A673 (cell line): ENCODE measurements around the gene BRD7. TPM values are rescaled to one million over a fixed set of nuclear protein-coding genes. Genes with fewer than 3 reads are reported as not detected.

ENCODE experiments used
- BruUV-seq: library from RNA; stranded (reverse); fragments of 400-500 nt; replicated peaks from 2 replicates; lab custom pipeline; 2021; lab: Mats Ljungman, UMichigan
- CTCF ChIA-PET: fragments of 300-600 bp; sonication (Branson Sonifier 250); formaldehyde crosslinking; loops from one replicate; lab custom pipeline; 2022; ENCODE audit warnings: antibody characterized with exemption; lab: Charles Lee
- POLR2A ChIA-PET: fragments of 300-600 bp; sonication (Branson Sonifier 250); formaldehyde crosslinking; loops from one replicate; lab custom pipeline; 2022; ENCODE audit warnings: antibody characterized with exemption; ENCODE audit not compliant: low non-redundant PET; lab: Charles Lee
- DNase-seq: peaks from one replicate; pipeline ENCODE4 v3.0.0-alpha.2; 2015; ENCODE audit warnings: low spot score
- H3K27ac ChIP-seq: fragments of 200-600 bp; sonication (generic); 2 replicates; pipeline ENCODE4 v1.5.1; 2016; ENCODE audit warnings: mixed run types, low read depth, mild to moderate bottlenecking, mixed read lengths, antibody characterized with exemption, low read length; ENCODE audit not compliant: poor library complexity, severe bottlenecking
- H3K27me3 ChIP-seq: fragments of 200-600 bp; sonication (generic); replicated peaks from 2 replicates; pipeline ENCODE4 v1.6.1; 2017; ENCODE audit warnings: mixed run types, low read depth, mild to moderate bottlenecking, mixed read lengths, antibody characterized with exemption, low read length; ENCODE audit not compliant: insufficient read depth, poor library complexity
- H3K36me3 ChIP-seq: fragments of 200-600 bp; sonication (generic); 2 replicates; pipeline ENCODE4 v1.6.1; 2016; ENCODE audit warnings: mixed run types, mild to moderate bottlenecking, mixed read lengths, antibody characterized with exemption, low read length; ENCODE audit not compliant: insufficient read depth, poor library complexity, severe bottlenecking
- H3K4me1 ChIP-seq: fragments of 200-600 bp; sonication (generic); 2 replicates; pipeline ENCODE4 v1.6.1; 2017; ENCODE audit warnings: mixed run types, mild to moderate bottlenecking, mixed read lengths, antibody characterized with exemption, low read length; ENCODE audit not compliant: insufficient read depth, poor library complexity, severe bottlenecking
- H3K4me3 ChIP-seq: fragments of 200-600 bp; sonication (generic); 2 replicates; pipeline ENCODE4 v1.5.1; 2016; ENCODE audit warnings: low read depth, mixed run types, mild to moderate bottlenecking, mixed read lengths, low read length; ENCODE audit not compliant: poor library complexity, severe bottlenecking
- H3K9me3 ChIP-seq: fragments of 200-600 bp; sonication (generic); 2 replicates; pipeline ENCODE4 v1.6.1; 2016; ENCODE audit warnings: mixed run types, low read depth, mild to moderate bottlenecking, mixed read lengths, antibody characterized with exemption, low read length; ENCODE audit not compliant: poor library complexity, severe bottlenecking
- EZH2 ChIP-seq: fragments of 200-600 bp; sonication (generic); IDR thresholded peaks from 2 replicates; pipeline ENCODE4 v1.6.1; 2017; ENCODE audit warnings: borderline replicate concordance, low read depth, mild to moderate bottlenecking, mixed read lengths, antibody characterized with exemption, low read length; ENCODE audit not compliant: poor library complexity, severe bottlenecking
- intact Hi-C: fragments of 100-400 bp; cut with micrococcal nuclease; formaldehyde crosslinking; loops from one replicate; pipeline ENCODE4 v1.10.0; 2022; ENCODE audit not compliant: unreplicated experiment
- total RNA-seq: library from RNA; stranded (reverse); gene quantifications from 2 replicates; pipeline ENCODE4 v1.2.3, GENCODE V29; 2021
- TF ChIP-seq, protein P1 (sequence below): fragments of 300-800, 200-600 bp; sonication (generic); conservative IDR thresholded peaks from 2 replicates; pipeline ENCODE4 v1.5.1; 2017; ENCODE audit warnings: low read depth, mild to moderate bottlenecking, antibody characterized with exemption, low read length, moderate library complexity, mixed read lengths

The BRD7 gene
- total RNA-seq, 1 experiment from 2014 or later: 93.0 TPM

DNA sequence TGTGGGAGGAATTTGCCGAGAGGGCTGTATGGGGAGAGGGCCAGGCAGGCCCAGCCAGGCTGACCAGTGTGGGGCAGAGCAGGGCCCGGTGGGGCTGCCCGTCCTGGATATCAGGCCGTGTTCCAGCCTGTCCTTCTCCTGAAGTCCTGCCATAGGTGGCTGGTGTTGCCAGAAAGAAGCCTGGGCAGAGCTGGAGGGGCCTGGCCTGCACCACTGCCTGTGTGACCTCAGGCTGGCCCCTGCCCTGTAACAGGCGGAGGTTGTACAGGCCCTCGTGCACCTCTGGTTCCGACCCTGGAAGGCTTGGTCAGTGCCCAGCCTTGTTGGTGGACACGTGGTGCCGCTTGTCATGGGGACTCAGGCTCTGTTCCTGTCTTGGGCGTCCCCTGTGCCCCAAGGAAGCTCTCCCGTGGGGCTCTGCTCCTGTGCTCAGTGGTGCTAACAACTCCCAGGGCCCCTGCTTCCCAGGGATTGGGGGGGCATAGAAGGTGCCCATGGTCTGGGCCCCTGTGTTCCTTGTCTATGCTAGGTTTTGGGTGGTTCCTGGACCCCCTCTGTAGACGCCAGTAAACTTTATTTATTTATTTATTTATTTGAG lies 69.2 kb downstream of the BRD7 start:
- Histone ChIP-seq H3K27me3 (no peaks in the 10 kb centered on the region), H3K36me3 (no peaks in the 10 kb centered on the region), H3K27ac (no peak overlapping the region), H3K9me3 (no peaks in the 10 kb centered on the region), H3K4me1 (no peaks in the 10 kb centered on the region), H3K4me3 (no peak overlapping the region)
- ChIA-PET CTCF (no interaction called here), POLR2A (no interaction called here)
- no TSS peak for BruUV-seq
- intact Hi-C loops: no loop called here
- DNase-seq: no peak
- no peak for TF ChIP-seq EZH2
- TF ChIP-seq, protein P1, sequence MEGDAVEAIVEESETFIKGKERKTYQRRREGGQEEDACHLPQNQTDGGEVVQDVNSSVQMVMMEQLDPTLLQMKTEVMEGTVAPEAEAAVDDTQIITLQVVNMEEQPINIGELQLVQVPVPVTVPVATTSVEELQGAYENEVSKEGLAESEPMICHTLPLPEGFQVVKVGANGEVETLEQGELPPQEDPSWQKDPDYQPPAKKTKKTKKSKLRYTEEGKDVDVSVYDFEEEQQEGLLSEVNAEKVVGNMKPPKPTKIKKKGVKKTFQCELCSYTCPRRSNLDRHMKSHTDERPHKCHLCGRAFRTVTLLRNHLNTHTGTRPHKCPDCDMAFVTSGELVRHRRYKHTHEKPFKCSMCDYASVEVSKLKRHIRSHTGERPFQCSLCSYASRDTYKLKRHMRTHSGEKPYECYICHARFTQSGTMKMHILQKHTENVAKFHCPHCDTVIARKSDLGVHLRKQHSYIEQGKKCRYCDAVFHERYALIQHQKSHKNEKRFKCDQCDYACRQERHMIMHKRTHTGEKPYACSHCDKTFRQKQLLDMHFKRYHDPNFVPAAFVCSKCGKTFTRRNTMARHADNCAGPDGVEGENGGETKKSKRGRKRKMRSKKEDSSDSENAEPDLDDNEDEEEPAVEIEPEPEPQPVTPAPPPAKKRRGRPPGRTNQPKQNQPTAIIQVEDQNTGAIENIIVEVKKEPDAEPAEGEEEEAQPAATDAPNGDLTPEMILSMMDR: no peak

DNA sequence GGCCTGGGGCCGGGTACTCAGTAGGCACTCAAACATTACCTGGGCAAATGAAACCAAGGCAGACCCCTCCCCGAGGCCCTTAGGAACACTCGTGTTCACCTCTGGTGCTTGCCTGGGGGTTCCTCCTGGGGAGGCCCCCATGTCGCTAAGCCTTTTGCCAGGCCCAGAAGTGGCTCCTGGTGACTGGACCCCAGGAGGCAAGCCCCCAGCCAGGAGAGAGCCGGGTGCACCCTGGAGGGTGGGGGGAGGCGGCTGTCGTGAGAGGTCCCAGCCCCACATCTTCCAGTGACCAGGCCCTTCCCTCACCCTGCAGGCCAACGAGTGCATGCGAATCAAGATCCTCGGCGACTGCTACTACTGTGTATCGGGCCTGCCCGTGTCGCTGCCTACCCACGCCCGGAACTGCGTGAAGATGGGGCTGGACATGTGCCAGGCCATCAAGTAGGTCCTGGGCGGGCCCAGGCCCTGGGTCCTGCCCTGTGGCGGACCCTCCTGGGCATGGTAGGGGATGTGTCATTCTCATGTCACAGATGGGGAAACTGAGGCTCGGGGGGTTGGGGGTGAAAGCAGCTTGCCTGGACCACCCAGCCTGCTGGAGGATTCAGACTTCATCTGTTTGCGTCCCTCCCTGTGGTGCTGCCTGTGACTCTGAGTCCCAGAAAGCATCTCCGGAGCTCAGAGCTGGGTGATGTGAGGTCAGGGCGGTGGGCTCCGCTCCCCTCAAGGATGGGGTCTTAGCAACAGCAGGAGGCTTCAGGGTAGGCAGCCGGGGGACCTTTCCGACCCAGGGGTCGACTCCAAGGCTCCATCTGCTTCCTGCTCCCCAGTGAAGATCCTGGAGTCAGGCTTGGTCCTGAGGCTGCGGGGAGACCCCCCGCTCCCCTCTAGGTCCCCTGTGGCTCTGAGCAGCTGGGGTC lies 69.9 kb downstream of the BRD7 start:
- no TSS peak for BruUV-seq
- no peaks in the 10 kb centered on the region for H3K9me3 ChIP-seq
- ChIA-PET CTCF (no interaction called here), POLR2A (no interaction called here)
- no peaks in the 10 kb centered on the region for H3K36me3 ChIP-seq
- TF ChIP-seq, protein P1: no peak
- TF ChIP-seq EZH2: no peak
- intact Hi-C loops: no loop called here
- H3K27ac ChIP-seq: no peak overlapping the region
- H3K4me3 ChIP-seq: no peak overlapping the region
- no peaks in the 10 kb centered on the region for H3K4me1 ChIP-seq
- no peak for DNase-seq
- H3K27me3 ChIP-seq: no peaks in the 10 kb centered on the region

DNA sequence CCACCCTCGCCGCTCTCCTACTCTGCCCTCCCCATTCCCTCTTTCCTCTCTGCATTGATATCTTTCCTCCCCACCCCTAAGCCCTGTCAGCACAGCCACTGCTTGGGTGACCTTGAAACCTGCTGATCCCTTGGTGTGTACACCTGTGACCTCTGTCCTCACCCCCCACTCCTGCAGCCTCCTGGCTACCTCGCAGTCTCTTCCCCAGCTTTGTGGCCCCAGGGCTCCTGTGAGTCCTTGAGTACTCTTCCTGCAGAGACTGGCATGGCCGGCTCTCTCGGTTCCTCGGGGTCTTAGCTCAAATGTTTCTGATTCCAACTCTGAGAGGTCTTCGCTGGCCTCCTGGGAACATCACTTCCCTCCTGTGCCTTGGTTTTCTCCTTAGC lies 70.7 kb downstream of the BRD7 start:
- BruUV-seq: no TSS peak
- H3K27ac ChIP-seq: no peak overlapping the region
- no peaks in the 10 kb centered on the region for H3K4me1 ChIP-seq
- H3K27me3 ChIP-seq: no peaks in the 10 kb centered on the region
- ChIA-PET CTCF (no interaction called here), POLR2A (no interaction called here)
- no peaks in the 10 kb centered on the region for H3K36me3 ChIP-seq
- intact Hi-C loops: no loop called here
- TF ChIP-seq EZH2: no peak
- TF ChIP-seq, protein P1: no peak
- no peaks in the 10 kb centered on the region for H3K9me3 ChIP-seq
- H3K4me3 ChIP-seq: no peak overlapping the region
- DNase-seq: no peak
